GM19438 (cell line): ENCODE measurements around the gene MBD1.
"Not testable (repeated sequence)": the region's sequence is repeated elsewhere in the genome, so short reads cannot be mapped to it uniquely, and the experiment has no call there.

Experiments
- ATAC-seq: cut with Tn5 transposase; IDR thresholded peaks from one replicate; pipeline ENCODE4 v1.9.1; 2021; ENCODE audit warnings: low read depth; ENCODE audit not compliant: unreplicated experiment

MBD1 gene

DNA sequence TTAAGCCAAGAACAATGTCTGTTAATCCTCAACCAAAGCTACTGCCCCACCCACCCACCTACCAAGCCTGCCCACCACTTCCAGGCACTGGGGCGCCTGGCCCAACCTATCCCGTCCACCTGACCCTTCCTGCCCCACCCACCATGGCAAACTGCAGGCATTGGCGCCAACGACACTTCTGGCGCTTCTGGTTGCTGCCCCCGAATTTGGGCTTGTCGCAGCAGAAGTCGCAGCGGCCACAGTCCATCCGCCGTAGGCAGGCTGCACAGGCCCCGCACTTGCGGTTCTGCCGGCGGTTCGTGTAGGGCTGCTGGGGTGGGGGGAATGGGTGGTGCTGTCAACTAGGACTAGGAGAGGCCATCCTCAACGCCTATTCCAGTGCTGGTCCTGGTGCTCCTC is 7.3 kb downstream of the MBD1 start:
- ATAC-seq, result no peak

DNA sequence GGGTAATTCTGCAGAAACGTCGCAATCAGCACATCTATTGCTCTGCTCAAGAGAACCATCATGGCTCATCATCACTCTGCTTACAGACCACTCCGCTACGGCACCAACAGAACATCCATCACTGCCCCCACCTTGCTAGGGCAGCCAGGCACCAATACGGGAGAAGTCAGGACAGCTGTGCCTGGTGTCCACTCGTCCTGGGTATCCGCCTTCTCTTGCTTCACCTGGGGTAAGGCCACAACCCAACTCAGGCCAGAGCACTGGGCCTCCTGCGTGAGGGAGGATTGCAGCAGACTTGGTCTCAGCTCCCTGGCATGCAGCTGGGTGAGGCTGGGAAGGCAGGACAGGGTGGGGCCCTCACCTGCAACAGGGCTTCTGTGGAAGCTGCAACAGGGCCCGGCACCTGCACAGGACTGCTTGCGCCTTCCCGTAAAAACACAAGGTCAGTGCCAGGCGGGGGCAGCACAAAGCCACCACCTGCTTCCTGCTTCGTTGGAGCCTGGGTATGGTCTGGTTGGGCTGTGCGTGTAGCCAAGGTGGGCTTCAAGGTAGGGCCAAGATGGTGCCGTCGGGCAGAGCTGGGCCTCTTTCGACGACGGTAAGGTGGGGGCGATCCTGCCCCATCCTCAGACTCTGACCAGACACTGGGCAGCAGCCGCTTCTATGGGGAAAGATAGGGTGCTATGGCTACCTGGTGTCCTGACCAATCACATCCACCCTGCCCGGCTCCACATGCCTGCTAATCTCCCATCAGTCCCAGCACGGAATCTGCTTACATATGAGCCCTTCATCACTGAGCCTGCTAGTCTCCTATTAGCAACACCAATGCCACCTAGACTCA is 7.9 kb downstream of the MBD1 start:
- ATAC-seq, result no peak

DNA sequence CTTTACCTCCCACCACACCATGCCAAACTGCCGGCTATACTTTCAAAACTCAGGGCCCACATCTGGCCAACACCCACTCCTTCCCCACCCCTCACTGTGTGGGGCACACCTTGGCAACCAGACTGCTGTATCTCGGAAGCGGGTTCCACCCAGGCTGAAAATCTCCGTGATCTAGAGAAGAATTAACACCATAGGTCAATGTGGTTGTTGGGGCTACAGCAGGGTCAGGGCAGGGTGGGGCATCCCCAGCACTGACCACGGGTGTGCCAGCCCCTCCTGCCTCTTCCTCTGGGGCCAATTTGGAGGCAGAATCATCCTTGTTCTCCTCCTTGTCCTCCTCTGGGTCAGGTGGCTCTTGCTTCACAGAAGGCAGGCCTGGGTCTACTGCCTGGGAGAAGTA is 8.8 kb downstream of the MBD1 start:
- no peak for ATAC-seq

DNA sequence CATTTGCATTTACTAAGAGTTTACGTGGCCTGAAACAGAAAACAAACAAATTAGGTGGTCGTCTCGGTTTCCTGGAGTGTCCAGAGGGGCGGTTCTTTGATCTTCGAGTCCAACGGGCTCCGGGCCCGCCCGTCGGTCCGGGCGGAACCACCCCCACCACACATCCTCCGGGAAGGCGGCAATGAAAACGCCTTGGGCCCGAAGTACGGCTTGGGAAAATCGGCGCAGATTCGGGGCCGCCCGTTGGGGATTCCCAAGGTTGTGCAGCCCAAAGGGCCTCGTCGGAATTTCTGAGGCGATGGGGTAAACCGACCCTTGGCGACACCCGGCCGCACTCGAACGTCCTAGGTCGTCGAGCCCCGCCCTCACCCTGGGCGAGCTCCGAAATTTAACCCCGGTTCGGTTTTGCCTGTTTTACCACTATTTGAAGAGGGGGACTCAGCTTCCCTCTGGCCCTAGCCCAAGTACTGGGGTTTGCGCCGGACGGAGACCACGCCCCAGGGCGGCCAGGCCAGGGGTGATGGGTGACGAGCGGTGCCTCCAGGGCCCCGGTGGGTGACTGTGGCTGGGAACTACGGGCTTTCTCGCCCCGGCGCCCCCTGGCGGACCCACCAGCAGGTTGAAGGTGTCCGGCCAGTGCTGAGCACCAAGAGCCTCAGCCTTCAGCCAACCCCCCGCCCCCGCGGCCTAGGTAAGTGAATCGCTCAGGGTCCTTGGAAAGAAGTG is 13.1 kb downstream of the MBD1 start:
- ATAC-seq, result peak; percentile 80

DNA sequence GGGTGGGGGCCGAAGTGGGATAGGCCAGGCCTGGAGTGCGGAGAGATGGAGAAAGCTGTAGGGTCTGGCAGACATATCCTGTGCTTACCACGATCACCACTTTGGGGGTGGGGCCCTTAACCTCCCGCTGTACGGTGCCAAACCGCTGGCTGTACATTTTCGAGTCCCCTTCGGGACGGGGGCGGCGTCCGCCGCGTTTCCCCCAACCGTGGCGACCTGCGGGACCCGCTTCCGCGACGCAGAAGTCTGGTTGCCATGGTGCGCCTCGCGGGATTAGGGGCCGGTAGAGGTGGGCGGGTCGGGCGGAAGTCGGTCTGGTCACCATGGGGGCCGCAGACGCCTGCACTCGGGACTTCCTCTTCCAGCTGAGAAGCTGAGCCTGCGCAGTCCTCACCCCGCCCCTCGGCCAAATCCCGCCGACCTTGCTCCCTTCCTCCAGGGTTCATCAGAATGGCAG is 15.0 kb downstream of the MBD1 start, which contains the start of gene CFAP53:
CFAP53 (minus strand) TSS at position 248 of the 457 bp plus-strand sequence; CDS start at position 157, 91 bp downstream.
- peak; percentile 74 for ATAC-seq

DNA sequence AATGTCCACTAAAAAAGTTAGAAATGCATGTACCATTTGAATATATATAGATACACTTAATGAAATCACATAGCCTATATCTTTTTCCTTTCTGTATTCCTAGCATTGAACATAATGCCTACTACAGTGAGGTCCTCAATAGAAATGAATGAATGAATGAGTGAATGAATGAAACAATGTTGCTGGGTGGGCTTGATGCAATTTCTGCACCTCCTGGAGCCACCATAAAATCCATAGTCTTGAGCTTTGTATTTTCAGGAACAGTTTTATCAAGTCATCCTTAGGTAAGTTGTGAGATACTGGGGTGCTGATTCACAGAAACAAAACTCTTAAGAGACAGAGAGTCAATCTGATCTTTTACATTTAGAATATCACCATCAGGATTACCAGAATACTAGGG is 18.3 kb downstream of the MBD1 start:
- no peak for ATAC-seq

DNA sequence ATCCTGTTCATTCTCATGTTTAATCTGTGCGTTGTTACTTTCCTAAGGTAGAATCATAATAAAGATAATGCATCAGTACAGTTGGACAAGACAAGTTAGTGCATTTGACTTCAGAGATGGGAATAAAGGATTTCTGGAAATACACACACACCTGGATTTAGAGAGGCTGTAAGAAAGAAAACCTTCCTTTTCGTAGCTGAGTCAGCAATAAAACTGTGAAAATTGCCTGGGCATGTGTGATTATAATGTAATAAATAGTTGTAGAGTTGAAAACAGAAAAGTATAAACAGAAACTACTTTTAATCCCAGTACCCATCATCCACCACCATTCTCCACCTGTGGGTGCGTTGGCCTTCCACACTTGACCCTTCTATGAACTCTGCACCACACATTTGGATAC is 30.4 kb downstream of the MBD1 start:
- ATAC-seq, result no peak

GRCh38 chr18:50249576-50249975 is 31.7 kb downstream of the MBD1 start:
- ATAC-seq, result no peak

DNA sequence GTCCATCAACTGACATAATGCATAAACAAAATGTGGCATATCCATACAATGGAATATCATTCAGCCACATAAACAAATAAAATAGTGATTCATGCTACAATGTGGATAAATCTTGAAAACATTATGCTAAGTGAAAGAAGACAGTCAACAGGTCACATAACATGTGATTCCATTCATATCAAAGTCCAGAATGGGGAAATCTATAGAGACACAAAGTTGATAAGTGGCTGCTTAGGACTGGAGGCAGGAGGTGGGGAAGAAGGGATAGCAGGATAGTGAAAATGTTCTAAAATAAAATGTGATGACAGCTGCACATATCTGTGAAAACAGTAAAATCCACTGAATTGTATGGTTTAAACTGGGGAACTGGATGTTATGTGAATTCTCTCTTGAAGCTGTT is 33.8 kb downstream of the MBD1 start:
- no peak for ATAC-seq

DNA sequence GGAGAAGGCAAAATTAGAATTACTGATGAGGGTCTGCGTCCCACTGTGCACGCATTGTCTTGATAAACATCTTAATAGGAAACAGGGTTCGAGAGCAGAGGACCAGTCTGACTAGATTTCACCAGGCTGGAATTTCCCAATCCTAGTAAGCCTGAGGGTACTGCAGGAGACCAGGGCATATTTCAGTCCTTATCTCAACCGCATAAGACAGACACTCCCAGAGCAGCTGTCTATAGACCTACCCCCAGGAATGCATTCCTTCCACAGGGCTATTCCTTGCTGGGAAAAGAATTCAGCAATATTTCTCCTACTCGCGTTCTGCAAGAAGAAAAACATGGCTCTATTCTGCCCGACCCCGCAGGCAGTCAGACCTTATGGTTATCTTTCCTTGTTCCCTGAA is 39.6 kb downstream of the MBD1 start:
- ATAC-seq, result not testable (repeated sequence)

DNA sequence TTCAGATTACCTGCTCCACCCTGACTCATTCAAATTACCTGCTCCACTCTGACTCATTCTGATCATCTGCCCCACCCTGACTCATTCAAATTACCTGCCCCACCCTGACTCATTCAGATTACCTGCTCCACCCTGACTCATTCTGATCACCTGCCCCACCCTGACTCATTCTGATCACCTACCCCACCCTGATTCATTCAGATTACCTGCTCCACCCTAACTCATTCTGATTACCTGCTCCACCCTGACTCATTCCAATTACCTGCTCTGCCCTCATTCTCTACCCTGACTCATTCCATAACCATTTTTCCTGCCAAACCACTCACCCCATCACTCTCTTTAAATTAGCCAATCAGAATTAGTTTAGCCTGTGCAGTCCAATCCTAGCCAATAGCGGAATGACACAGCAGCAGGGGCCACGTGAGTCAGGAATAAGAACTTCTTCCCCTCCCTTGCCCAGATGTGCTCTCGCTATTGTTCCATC is 41.2 kb downstream of the MBD1 start:
- ATAC-seq, result no peak

DNA sequence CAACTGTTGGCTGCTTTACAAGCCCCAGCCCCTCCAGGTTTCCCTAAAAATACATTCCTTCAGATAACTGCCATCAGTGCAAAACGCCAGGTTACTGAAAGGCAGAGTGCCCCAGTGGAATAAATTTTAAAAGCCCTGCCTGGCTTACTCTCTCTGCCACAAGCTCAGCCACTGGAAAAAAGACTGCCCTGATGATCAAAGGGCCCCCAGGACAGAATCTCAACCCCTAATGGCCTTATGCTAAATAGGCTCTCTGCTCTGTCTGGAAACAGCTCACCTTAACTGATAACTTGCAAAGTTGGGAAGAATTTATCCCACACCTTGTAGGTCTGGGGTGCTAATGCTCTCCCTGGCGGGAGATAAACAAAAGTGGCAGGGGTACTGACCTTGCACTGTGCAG is 48.9 kb downstream of the MBD1 start:
- no peak for ATAC-seq

- no peak for ATAC-seq
These were observed 49.7 kb downstream of the MBD1 start for GRCh38 chr18:50231621-50232020.

- not testable (repeated sequence) for ATAC-seq
These were observed 61.1 kb downstream of the MBD1 start for GRCh38 chr18:50220249-50220648.
